ENCODE data around the gene SPSB1.

The SPSB1 gene

GRCh38 chr1:9258629-9259028, 34.1 kb upstream of the SPSB1 start:
- FAIRE-seq (no peak), DNase-seq (ENCODE audit: low spot score) (no peak)

GRCh38 chr1:9260059-9260766, 32.5 kb upstream of the SPSB1 start:
- FAIRE-seq (no peak), DNase-seq (ENCODE audit: low spot score) (no peak)

GRCh38 chr1:9261496-9261895, 31.2 kb upstream of the SPSB1 start:
- FAIRE-seq (no peak), DNase-seq (ENCODE audit: low spot score) (no peak)

GRCh38 chr1:9262096-9262986, 30.4 kb upstream of the SPSB1 start:
- FAIRE-seq (no peak), DNase-seq (ENCODE audit: low spot score) (no peak)

GRCh38 chr1:9263276-9263855, 29.3 kb upstream of the SPSB1 start:
- FAIRE-seq (no peak), DNase-seq (ENCODE audit: low spot score) (no peak)

- no peak for FAIRE-seq
- DNase-seq (ENCODE audit: low spot score): no peak
These were observed 28.5 kb upstream of the SPSB1 start for GRCh38 chr1:9263984-9264872.

GRCh38 chr1:9265037-9265436, 27.7 kb upstream of the SPSB1 start:
- DNase-seq (ENCODE audit: low spot score): no peak
- FAIRE-seq: no peak

- no peak for FAIRE-seq
- DNase-seq (ENCODE audit: low spot score): no peak
These were observed 26.7 kb upstream of the SPSB1 start for GRCh38 chr1:9265968-9266367.

GRCh38 chr1:9267352-9267686, 25.4 kb upstream of the SPSB1 start:
- FAIRE-seq (no peak), DNase-seq (ENCODE audit: low spot score) (no peak)

- DNase-seq (ENCODE audit: low spot score) (no peak), FAIRE-seq (no peak)
These were observed 24.7 kb upstream of the SPSB1 start for GRCh38 chr1:9267827-9268581.

GRCh38 chr1:9269078-9269501, 23.6 kb upstream of the SPSB1 start:
- no peak for FAIRE-seq
- no peak for DNase-seq (ENCODE audit: low spot score)

GRCh38 chr1:9269721-9270120, 23.0 kb upstream of the SPSB1 start:
- FAIRE-seq (no peak), DNase-seq (ENCODE audit: low spot score) (no peak)

GRCh38 chr1:9270290-9270883, 22.3 kb upstream of the SPSB1 start:
- no peak for FAIRE-seq
- no peak for DNase-seq (ENCODE audit: low spot score)

- DNase-seq (ENCODE audit: low spot score) (no peak), FAIRE-seq (no peak)
These were observed 21.4 kb upstream of the SPSB1 start for GRCh38 chr1:9271283-9271682.

- DNase-seq (ENCODE audit: low spot score) (no peak), FAIRE-seq (no peak)
These were observed 20.7 kb upstream of the SPSB1 start for GRCh38 chr1:9271861-9272595.

GRCh38 chr1:9273177-9273576, 19.5 kb upstream of the SPSB1 start:
- FAIRE-seq: no peak
- no peak for DNase-seq (ENCODE audit: low spot score)

- FAIRE-seq (no peak), DNase-seq (ENCODE audit: low spot score) (no peak)
These were observed 17.5 kb upstream of the SPSB1 start for GRCh38 chr1:9275161-9275560.

- FAIRE-seq (peak; percentile 96), DNase-seq (ENCODE audit: low spot score) (peak; percentile 97)
These were observed 17.1 kb upstream of the SPSB1 start for GRCh38 chr1:9275567-9276034.

- FAIRE-seq (no peak), DNase-seq (ENCODE audit: low spot score) (no peak)
These were observed 14.6 kb upstream of the SPSB1 start for GRCh38 chr1:9278116-9278515.
